ENCODE results near the gene MTMR10.

The MTMR10 gene

GRCh38 chr15:30991255-30992235 lies at the start of gene MTMR10:
Gene MTMR10, minus strand, starts transcription at chr15:30991628. Its CDS starts 122 bp downstream, at chr15:30991506.
- DNase-seq: peak; percentile 13 to 55

- DNase-seq: no peak
Measured at GRCh38 chr15:31040611-31041010, 49.2 kb upstream of the MTMR10 start.

DNA sequence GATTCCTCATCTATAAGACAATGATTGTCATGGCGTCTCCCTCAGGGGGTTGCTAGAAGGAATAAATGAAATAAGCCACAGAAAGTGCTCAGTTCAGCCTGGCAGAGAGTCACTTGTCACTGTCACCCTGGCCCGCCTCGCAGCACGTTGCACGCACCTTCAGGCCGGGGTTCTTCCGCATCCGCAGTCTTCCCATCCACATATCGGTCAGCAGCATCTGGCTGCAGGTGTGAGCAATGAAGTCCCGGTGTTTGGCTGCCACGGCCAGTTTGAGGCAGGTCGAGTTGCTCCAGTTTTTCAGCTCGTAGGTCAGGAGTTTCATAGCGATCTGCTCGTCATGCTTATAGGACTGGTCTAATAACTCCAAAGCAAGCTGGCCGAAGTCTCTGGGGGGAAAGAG lies 48.5 kb upstream of the MTMR10 start:
- no peak for DNase-seq

DNA sequence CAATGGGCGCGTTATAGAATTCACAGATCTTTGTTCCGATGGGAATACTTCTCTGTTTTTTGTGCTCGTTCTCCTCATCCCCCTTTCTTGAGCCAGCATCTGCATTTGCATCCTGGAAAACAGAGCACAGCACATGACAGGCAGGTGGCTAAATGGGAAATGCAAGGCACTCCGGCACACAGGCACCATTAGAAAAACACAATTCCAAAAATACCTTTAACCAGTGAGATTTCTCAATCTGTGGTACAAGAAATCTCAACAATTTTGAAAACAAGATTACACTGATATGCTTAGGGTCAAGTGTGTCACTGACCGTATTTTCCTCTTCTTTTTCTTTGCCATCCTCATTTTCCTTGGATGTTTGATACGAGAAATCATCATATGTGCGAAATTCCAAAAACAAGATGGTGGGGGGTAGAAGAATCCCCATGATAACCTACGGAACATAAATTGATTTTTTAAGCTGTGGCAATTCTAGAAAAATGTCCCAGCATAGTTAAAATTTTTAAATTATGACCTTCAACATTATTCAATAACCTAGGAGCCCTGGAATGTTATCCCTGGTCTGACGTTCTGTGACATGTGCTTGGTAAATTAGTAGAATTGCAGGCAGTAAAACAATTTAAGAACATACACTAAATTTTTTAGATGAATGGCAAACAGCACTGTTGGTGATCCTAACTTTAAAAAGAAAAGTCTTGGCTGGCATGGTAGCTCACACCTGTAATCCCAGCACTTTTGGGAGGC lies 46.5 kb upstream of the MTMR10 start:
- DNase-seq: no peak

GRCh38 chr15:31036783-31037182 lies 45.4 kb upstream of the MTMR10 start:
- no peak for DNase-seq

DNA sequence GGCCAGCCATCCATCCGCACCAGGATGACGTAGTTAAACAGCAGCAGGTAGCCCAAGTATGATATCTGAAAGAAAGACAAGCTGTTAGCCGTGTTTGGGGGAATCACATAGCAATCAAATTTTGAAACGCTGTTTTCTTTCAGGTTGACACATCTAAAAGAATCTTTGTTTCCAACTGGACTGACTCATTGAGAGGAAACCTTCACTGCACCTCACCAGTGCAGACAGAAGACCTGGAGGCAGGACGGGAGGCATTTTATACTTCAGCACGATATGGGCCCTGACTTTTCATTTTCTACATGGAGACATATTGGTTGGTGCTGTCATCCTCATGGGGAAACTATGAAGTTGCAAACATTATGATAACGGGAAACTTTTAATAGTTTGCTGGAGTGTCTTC lies 44.2 kb upstream of the MTMR10 start:
- no peak for DNase-seq

- DNase-seq: no peak
Measured at GRCh38 chr15:31034152-31034551, 42.7 kb upstream of the MTMR10 start.

DNA sequence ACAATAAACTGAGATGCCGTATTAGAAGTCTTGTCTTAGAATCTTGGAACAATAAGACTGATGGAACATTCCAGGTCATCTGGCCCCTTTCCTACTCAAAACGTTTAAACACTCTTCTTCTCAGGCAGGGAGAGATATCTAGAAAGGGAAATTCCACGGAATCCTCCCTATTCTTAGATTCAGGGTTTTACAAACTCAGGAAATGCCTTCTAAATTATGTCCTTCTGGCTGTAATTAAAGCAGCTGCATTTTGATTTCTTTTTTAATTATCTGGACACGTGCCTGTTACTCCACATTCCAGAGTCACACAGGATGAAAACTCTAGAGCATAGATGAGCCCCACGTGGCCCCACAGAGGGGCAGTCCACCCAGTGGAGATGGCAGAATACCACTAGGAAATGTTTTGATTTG lies 41.5 kb upstream of the MTMR10 start:
- DNase-seq: no peak

DNA sequence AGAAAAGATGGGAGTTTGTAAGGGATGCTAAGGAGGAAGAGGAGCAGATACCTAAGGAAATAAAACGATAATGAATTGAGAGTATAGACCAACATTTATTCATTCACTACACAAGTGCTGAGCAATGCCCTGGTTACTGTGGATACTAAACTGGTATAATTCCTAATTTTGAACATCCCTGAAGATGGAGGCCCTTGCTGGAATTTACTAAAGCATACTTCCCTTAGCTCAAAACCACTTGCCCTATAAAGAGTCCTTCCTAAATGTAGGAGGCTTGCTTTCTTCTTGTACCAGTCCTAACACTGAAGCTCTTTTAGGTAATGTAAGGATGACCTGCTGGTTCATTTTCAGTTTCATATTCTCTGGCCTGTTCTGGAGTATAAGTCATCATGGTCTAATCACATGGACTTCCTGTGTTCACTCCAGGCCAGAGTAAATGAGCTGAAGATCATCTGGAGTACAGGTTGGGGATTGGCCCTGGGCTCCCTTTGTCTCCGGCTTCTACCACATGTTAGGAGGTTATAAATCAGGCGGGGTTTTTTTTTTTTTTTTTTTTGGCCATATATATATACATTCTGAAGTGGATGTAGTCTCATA lies 40.1 kb upstream of the MTMR10 start:
- DNase-seq: no peak

DNA sequence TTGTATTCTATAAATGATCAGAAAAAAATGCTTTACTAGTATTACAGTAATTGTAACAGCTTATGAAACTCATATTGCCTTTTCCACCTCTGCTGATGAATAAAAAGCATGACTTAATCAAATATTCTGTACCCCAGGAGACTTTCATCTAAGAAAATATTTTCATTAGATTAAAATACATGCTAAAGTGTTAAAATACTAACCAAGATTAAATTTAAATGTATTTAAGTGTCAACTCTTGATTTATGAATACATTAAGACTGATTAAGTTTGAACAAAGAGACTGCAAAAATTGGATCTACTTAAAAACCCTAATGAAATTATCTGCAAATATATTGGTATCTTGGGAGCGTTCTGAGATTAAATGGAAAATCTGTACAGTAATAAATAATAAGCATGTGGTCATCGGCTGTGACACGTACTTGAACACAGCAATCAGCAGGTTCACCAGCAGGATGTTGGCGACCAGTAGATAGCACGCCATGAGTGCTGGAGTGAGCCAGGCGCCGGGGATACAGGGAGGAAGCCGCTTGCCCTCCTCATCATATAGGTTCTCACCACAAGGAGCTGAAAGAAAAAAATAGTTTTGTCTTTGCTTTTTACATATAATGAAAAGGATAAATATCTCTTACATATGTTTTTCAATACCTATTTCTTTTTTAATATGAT lies 36.6 kb upstream of the MTMR10 start:
- no peak for DNase-seq

GRCh38 chr15:31025996-31026395 lies 34.6 kb upstream of the MTMR10 start:
- DNase-seq: no peak

DNA sequence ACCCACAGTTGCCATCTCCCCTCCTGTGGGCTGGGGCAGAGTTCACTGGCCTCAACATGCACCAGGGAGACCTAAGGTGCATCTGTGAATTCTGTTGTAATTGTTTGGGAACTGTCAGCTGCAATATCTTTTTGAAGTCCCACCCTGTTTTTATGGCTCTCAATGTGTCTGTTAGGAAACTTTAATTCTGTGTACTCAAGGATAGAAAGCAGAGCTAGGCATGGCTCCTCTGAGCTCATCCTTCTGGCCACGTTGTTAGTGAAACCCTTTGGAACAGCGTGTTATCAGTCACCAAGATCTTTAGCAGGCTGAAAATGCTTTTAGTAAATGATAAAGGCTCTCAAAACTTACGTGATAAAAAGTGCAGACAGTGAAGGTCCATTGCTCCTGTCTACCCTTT lies 33.6 kb upstream of the MTMR10 start:
- no peak for DNase-seq

GRCh38 chr15:31024330-31024729 lies 32.9 kb upstream of the MTMR10 start:
- DNase-seq: no peak

DNA sequence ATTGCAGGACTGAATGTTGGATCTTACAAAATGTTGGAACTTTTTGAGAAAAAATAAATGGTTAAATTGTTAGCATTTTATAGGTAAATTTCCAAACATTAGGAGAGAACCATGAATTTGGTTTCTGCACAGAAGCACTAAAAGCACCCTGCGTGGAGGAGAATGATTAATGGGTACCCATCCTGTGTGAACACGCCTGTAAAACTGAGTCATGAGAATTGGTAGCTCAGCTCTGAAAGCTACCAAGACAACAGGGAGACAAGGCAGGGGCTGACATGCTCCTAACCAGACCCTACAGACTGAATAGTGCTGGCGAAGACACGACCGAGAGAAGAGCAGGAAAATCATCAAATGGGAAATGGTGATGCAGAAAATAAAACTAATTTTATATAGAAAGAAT lies 32.4 kb upstream of the MTMR10 start:
- no peak for DNase-seq

- no peak for DNase-seq
Measured at GRCh38 chr15:31021067-31021665, 29.7 kb upstream of the MTMR10 start.

- no peak for DNase-seq
Measured at GRCh38 chr15:31020542-31020941, 29.1 kb upstream of the MTMR10 start.

DNA sequence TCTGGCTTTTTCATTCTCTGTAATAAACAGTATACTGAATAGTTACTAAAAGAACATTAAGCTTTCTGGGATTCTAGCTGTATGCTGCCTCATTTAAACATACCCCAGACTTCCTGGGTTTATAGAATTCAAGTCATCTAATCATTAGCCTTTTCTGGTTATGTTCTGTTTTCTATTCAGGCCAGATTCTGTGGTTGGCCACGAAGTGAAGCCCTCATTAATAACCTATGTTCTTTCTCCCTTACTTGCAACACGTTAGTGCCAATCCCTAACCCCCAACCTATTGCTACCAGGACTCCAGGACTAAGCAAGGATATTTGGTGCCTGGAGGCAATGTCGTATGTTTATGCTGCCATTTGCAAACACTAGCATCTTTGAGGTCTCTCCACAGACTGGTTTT lies 28.6 kb upstream of the MTMR10 start:
- DNase-seq: no peak

GRCh38 chr15:31017311-31017710 lies 25.9 kb upstream of the MTMR10 start:
- DNase-seq: no peak

DNA sequence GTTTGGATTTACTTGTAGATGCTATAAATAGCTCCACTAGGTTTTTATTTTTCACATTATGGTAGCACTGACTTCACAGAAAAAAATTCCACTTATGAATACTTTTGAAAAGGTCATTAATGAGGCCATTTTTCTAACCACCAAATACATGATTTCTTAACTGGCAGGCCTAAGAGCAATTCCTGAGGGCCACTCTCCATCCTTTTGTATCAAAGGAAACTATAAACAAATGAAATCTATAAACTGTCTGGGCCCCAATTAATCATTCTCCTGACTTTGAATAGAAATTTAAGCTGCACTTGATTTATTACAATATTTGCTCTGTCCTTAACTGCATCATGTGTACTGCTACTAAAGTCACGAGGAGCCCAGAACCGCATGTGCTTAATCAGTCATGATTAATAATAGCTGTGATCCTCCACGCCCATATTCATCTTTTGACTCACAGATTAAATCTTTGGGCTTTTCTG lies 25.1 kb upstream of the MTMR10 start:
- no peak for DNase-seq

- DNase-seq: no peak
Measured at GRCh38 chr15:31014608-31014925, 23.1 kb upstream of the MTMR10 start.

DNA sequence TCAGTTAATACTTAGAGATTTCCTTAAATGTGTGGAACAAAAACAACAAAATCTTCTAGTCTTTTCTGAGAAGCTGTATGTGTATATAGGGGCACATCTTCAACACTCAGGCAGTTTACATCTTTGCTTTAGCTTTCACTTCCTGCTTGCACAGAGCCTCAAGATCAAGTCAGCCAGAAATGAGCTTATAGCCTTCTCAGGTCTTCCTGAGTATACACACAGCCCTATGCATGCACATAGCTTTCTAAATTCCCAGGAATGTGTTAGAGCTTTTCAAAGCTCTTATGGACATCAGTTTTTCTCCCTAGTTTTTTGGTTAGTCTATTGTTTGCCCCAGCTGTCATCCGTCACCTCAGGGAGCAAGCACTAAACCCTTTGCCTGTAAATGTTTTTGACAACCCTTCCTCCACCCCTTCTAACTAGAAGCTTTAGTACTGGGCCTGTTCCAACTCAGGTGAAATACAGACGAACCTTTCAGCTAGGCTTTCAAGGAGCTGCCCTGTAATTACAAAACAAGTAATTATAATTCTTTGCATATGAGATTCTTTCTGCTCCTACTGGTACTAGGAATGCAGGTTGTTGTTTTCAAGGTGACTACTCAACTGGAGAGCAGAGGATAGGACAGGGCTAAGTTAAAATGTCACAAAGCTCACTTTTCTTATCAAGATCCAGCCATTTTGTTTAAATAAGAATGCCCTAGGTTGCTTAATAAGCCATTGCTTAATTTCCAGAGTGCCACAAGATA lies 22.6 kb upstream of the MTMR10 start:
- DNase-seq: no peak

- no peak for DNase-seq
Measured at GRCh38 chr15:31012455-31012854, 21.0 kb upstream of the MTMR10 start.

Measured in NCI-H1930 (cell line).